ENCODE measurements around the gene IER5L.

Gene IER5L

GRCh38 chr9:129177443-129177790, 644 bp downstream of the IER5L start:
- H3K9ac ChIP-seq (ENCODE audit: low read depth, low read length) = peak overlapping the region; percentile 51; the same call in 1 of the 2 replicates
- peak overlapping the region; percentile 68; the same call in 1 of the 2 replicates for H3K4me3 ChIP-seq (ENCODE audit: low read length)
- H3K9me3 ChIP-seq (ENCODE audit: insufficient read depth, low read depth, low read length) = no peaks in the 10 kb centered on the region
- H3K36me3 ChIP-seq (ENCODE audit: insufficient read depth, low read depth, low read length) = no peaks in the 10 kb centered on the region
- H3K27ac ChIP-seq (ENCODE audit: low read length) = no peak overlapping the region
- H3K27me3 ChIP-seq (ENCODE audit: insufficient read depth, low read length) = peaks cover 94% of the 10 kb centered on the region
- peaks cover 6% of the 10 kb centered on the region; the same call in 1 of the 2 replicates for H3K4me1 ChIP-seq (ENCODE audit: insufficient read depth, low read length)

GRCh38 chr9:129176701-129177442, 1.2 kb downstream of the IER5L start:
- Histone ChIP-seq H3K27ac (ENCODE audit: low read length) (no peak overlapping the region), H3K4me3 (ENCODE audit: low read length) (peak overlapping the region; percentile 74), H3K36me3 (ENCODE audit: insufficient read depth, low read depth, low read length) (no peaks in the 10 kb centered on the region), H3K9ac (ENCODE audit: low read depth, low read length) (no peak overlapping the region), H3K9me3 (ENCODE audit: insufficient read depth, low read depth, low read length) (no peaks in the 10 kb centered on the region), H3K4me1 (ENCODE audit: insufficient read depth, low read length) (peaks cover 6% of the 10 kb centered on the region; the same call in 1 of the 2 replicates), H3K27me3 (ENCODE audit: insufficient read depth, low read length) (peaks cover 94% of the 10 kb centered on the region)

GRCh38 chr9:129175825-129176633, 2.0 kb downstream of the IER5L start:
- H3K36me3 ChIP-seq (ENCODE audit: insufficient read depth, low read depth, low read length) = no peaks in the 10 kb centered on the region
- peaks cover 6% of the 10 kb centered on the region; the same call in 1 of the 2 replicates for H3K4me1 ChIP-seq (ENCODE audit: insufficient read depth, low read length)
- no peaks in the 10 kb centered on the region for H3K9me3 ChIP-seq (ENCODE audit: insufficient read depth, low read depth, low read length)
- peaks cover 94% of the 10 kb centered on the region for H3K27me3 ChIP-seq (ENCODE audit: insufficient read depth, low read length)
- H3K27ac ChIP-seq (ENCODE audit: low read length) = no peak overlapping the region
- peak overlapping the region; percentile 74 for H3K4me3 ChIP-seq (ENCODE audit: low read length)
- H3K9ac ChIP-seq (ENCODE audit: low read depth, low read length) = peak overlapping the region; percentile 50; the same call in 1 of the 2 replicates

GRCh38 chr9:129175515-129175824, 2.6 kb downstream of the IER5L start:
- H3K4me1 ChIP-seq (ENCODE audit: insufficient read depth, low read length) = peaks cover 6% of the 10 kb centered on the region; the same call in 1 of the 2 replicates
- H3K4me3 ChIP-seq (ENCODE audit: low read length) = peak overlapping the region; percentile 74
- H3K27ac ChIP-seq (ENCODE audit: low read length) = no peak overlapping the region
- H3K9me3 ChIP-seq (ENCODE audit: insufficient read depth, low read depth, low read length) = no peaks in the 10 kb centered on the region
- H3K36me3 ChIP-seq (ENCODE audit: insufficient read depth, low read depth, low read length) = no peaks in the 10 kb centered on the region
- peak overlapping the region; percentile 50; the same call in 1 of the 2 replicates for H3K9ac ChIP-seq (ENCODE audit: low read depth, low read length)
- peaks cover 94% of the 10 kb centered on the region for H3K27me3 ChIP-seq (ENCODE audit: insufficient read depth, low read length)

- peaks cover 6% of the 10 kb centered on the region; the same call in 1 of the 2 replicates for H3K4me1 ChIP-seq (ENCODE audit: insufficient read depth, low read length)
- no peaks in the 10 kb centered on the region for H3K9me3 ChIP-seq (ENCODE audit: insufficient read depth, low read depth, low read length)
- H3K9ac ChIP-seq (ENCODE audit: low read depth, low read length) = peak overlapping the region; percentile 56; the same call in 1 of the 2 replicates
- H3K27me3 ChIP-seq (ENCODE audit: insufficient read depth, low read length) = peaks cover 92% of the 10 kb centered on the region
- no peak overlapping the region for H3K27ac ChIP-seq (ENCODE audit: low read length)
- H3K36me3 ChIP-seq (ENCODE audit: insufficient read depth, low read depth, low read length) = no peaks in the 10 kb centered on the region
- H3K4me3 ChIP-seq (ENCODE audit: low read length) = peak overlapping the region; percentile 74
Measured at GRCh38 chr9:129174724-129175514, 3.1 kb downstream of the IER5L start.

GRCh38 chr9:129174102-129174723, 3.8 kb downstream of the IER5L start:
- Histone ChIP-seq H3K4me1 (ENCODE audit: insufficient read depth, low read length) (peaks cover 6% of the 10 kb centered on the region; the same call in 1 of the 2 replicates), H3K27me3 (ENCODE audit: insufficient read depth, low read length) (peaks cover 84% of the 10 kb centered on the region), H3K36me3 (ENCODE audit: insufficient read depth, low read depth, low read length) (no peaks in the 10 kb centered on the region), H3K4me3 (ENCODE audit: low read length) (peak overlapping the region; percentile 74), H3K9ac (ENCODE audit: low read depth, low read length) (peak overlapping the region; percentile 56; the same call in 1 of the 2 replicates), H3K27ac (ENCODE audit: low read length) (no peak overlapping the region), H3K9me3 (ENCODE audit: insufficient read depth, low read depth, low read length) (no peaks in the 10 kb centered on the region)

GRCh38 chr9:129173296-129174101, 4.6 kb downstream of the IER5L start:
- Histone ChIP-seq H3K36me3 (ENCODE audit: insufficient read depth, low read depth, low read length) (no peaks in the 10 kb centered on the region), H3K4me1 (ENCODE audit: insufficient read depth, low read length) (peaks cover 6% of the 10 kb centered on the region; the same call in 1 of the 2 replicates), H3K9me3 (ENCODE audit: insufficient read depth, low read depth, low read length) (no peaks in the 10 kb centered on the region), H3K27ac (ENCODE audit: low read length) (no peak overlapping the region), H3K27me3 (ENCODE audit: insufficient read depth, low read length) (peaks cover 77% of the 10 kb centered on the region), H3K9ac (ENCODE audit: low read depth, low read length) (no peak overlapping the region), H3K4me3 (ENCODE audit: low read length) (peak overlapping the region; percentile 74; the same call in 1 of the 2 replicates)

- no peak overlapping the region for H3K9ac ChIP-seq (ENCODE audit: low read depth, low read length)
- no peaks in the 10 kb centered on the region for H3K36me3 ChIP-seq (ENCODE audit: insufficient read depth, low read depth, low read length)
- peaks cover 74% of the 10 kb centered on the region for H3K27me3 ChIP-seq (ENCODE audit: insufficient read depth, low read length)
- H3K4me3 ChIP-seq (ENCODE audit: low read length) = no peak overlapping the region
- no peaks in the 10 kb centered on the region for H3K9me3 ChIP-seq (ENCODE audit: insufficient read depth, low read depth, low read length)
- peaks cover 10% of the 10 kb centered on the region for H3K4me1 ChIP-seq (ENCODE audit: insufficient read depth, low read length)
- H3K27ac ChIP-seq (ENCODE audit: low read length) = no peak overlapping the region
Measured at GRCh38 chr9:129172816-129173215, 5.2 kb downstream of the IER5L start.

- Histone ChIP-seq H3K27ac (ENCODE audit: low read length) (no peak overlapping the region), H3K9me3 (ENCODE audit: insufficient read depth, low read depth, low read length) (no peaks in the 10 kb centered on the region), H3K4me1 (ENCODE audit: insufficient read depth, low read length) (peaks cover 15% of the 10 kb centered on the region), H3K4me3 (ENCODE audit: low read length) (no peak overlapping the region), H3K9ac (ENCODE audit: low read depth, low read length) (no peak overlapping the region), H3K36me3 (ENCODE audit: insufficient read depth, low read depth, low read length) (no peaks in the 10 kb centered on the region), H3K27me3 (ENCODE audit: insufficient read depth, low read length) (peaks cover 70% of the 10 kb centered on the region)
Measured at GRCh38 chr9:129171993-129172751, 5.9 kb downstream of the IER5L start.

- no peaks in the 10 kb centered on the region for H3K9me3 ChIP-seq (ENCODE audit: insufficient read depth, low read depth, low read length)
- no peak overlapping the region for H3K27ac ChIP-seq (ENCODE audit: low read length)
- H3K9ac ChIP-seq (ENCODE audit: low read depth, low read length) = no peak overlapping the region
- peaks cover 17% of the 10 kb centered on the region for H3K4me1 ChIP-seq (ENCODE audit: insufficient read depth, low read length)
- H3K36me3 ChIP-seq (ENCODE audit: insufficient read depth, low read depth, low read length) = no peaks in the 10 kb centered on the region
- H3K27me3 ChIP-seq (ENCODE audit: insufficient read depth, low read length) = peaks cover 50% of the 10 kb centered on the region
- no peak overlapping the region for H3K4me3 ChIP-seq (ENCODE audit: low read length)
Measured at GRCh38 chr9:129170229-129170628, 7.8 kb downstream of the IER5L start.

Data from iPS-20b (cell line).